MCF 10A (cell line): ENCODE results near the gene GFOD1. TPM values are rescaled to one million over a fixed set of nuclear protein-coding genes. Genes with fewer than 3 reads are reported as not detected.
A peak's percentile ranks its signal among the peaks of the same experiment; 100 is the strongest.

Experiments
- BruUV-seq: library from RNA; stranded (reverse); fragments of 400-500 nt; replicated peaks from 2 replicates; lab custom pipeline; 2021; lab: Mats Ljungman, UMichigan
- CTCF ChIA-PET: fragments of 300-600 bp; sonication (Branson Sonifier 250); formaldehyde crosslinking; extraction: SDS; loops from one replicate; lab custom pipeline; 2021; ENCODE audit warnings: antibody characterized with exemption, inconsistent platforms; lab: Yijun Ruan, JAX
- POLR2A ChIA-PET: fragments of 300-600, 350-650 bp; sonication (Branson Sonifier 250); formaldehyde crosslinking; extraction: SDS; loops from one replicate; lab custom pipeline; 2020; ENCODE audit warnings: antibody characterized with exemption, inconsistent platforms; lab: Yijun Ruan, JAX
- DNase-seq: peaks from one replicate; pipeline ENCODE4 v3.0.0-alpha.2; 2018; ENCODE audit not compliant: unreplicated experiment
- H3K27ac Mint-ChIP-seq: one replicate; pipeline ENCODE4 v1.8.0; 2022; ENCODE audit warnings: mild to moderate bottlenecking, low read depth, mixed read lengths; ENCODE audit not compliant: unreplicated experiment
- H3K27me3 Mint-ChIP-seq: one replicate; pipeline ENCODE4 v1.8.0; 2022; ENCODE audit warnings: mixed read lengths; ENCODE audit not compliant: insufficient read depth, unreplicated experiment
- H3K36me3 Mint-ChIP-seq: one replicate; pipeline ENCODE4 v1.8.0; 2022; ENCODE audit warnings: mild to moderate bottlenecking, moderate library complexity, mixed read lengths; ENCODE audit not compliant: insufficient read depth, unreplicated experiment
- H3K4me1 Mint-ChIP-seq: one replicate; pipeline ENCODE4 v1.8.0; 2022; ENCODE audit warnings: mixed read lengths; ENCODE audit not compliant: insufficient read depth, unreplicated experiment
- H3K4me3 Mint-ChIP-seq: one replicate; pipeline ENCODE4 v1.8.0; 2022; ENCODE audit warnings: mild to moderate bottlenecking, moderate library complexity, mixed read lengths; ENCODE audit not compliant: unreplicated experiment
- H3K9me3 Mint-ChIP-seq: one replicate; pipeline ENCODE4 v1.8.0; 2022; ENCODE audit warnings: mixed read lengths; ENCODE audit not compliant: unreplicated experiment
- intact Hi-C: fragments of 100-400 bp; cut with micrococcal nuclease; formaldehyde crosslinking; loops from 2 replicates; pipeline ENCODE4 v1.14.1; 2022
- total RNA-seq: library from RNA; stranded (reverse); gene quantifications from 2 replicates; pipeline ENCODE4 v1.2.3, GENCODE V29; 2022
- TF ChIP-seq, protein P1 (sequence below): fragments of 200-600 bp; IDR thresholded peaks from one replicate; pipeline ENCODE4 v1.8.0; 2022; ENCODE audit warnings: antibody characterized with exemption, mild to moderate bottlenecking; ENCODE audit not compliant: unreplicated experiment

The GFOD1 gene
- total RNA-seq, 1 experiment from 2014 or later: 9.5 TPM

DNA sequence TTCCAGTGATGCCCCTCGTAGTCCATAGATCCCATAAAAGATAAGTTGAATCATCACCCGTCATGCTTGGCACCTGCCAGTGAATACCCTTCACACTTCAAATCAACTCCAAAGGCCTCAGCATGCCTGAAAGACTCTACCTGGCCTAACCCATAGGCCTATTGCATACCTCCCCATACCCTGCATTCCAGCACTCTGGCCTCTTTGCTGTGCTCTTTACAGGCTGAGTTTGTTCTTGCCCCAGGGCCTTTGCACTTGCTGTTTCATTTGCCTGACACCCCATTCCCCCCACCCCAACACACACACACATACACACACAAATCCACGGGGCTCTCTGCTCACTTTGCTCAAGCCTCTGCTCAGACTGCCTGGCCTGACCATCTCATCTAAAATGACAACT is 3.0 kb upstream of the GFOD1 start:
- no peaks in the 10 kb centered on the region for H3K27me3 Mint-ChIP-seq
- intact Hi-C loops: no loop called here
- POLR2A ChIA-PET: no interaction called here
- no peak overlapping the region for H3K4me3 Mint-ChIP-seq
- BruUV-seq: no TSS peak
- TF ChIP-seq, protein P1, sequence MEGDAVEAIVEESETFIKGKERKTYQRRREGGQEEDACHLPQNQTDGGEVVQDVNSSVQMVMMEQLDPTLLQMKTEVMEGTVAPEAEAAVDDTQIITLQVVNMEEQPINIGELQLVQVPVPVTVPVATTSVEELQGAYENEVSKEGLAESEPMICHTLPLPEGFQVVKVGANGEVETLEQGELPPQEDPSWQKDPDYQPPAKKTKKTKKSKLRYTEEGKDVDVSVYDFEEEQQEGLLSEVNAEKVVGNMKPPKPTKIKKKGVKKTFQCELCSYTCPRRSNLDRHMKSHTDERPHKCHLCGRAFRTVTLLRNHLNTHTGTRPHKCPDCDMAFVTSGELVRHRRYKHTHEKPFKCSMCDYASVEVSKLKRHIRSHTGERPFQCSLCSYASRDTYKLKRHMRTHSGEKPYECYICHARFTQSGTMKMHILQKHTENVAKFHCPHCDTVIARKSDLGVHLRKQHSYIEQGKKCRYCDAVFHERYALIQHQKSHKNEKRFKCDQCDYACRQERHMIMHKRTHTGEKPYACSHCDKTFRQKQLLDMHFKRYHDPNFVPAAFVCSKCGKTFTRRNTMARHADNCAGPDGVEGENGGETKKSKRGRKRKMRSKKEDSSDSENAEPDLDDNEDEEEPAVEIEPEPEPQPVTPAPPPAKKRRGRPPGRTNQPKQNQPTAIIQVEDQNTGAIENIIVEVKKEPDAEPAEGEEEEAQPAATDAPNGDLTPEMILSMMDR: no peak
- peaks cover 2% of the 10 kb centered on the region for H3K4me1 Mint-ChIP-seq
- DNase-seq: no peak
- H3K36me3 Mint-ChIP-seq: no peaks in the 10 kb centered on the region
- no peak overlapping the region for H3K27ac Mint-ChIP-seq
- CTCF ChIA-PET: no interaction called here
- no peaks in the 10 kb centered on the region for H3K9me3 Mint-ChIP-seq

DNA sequence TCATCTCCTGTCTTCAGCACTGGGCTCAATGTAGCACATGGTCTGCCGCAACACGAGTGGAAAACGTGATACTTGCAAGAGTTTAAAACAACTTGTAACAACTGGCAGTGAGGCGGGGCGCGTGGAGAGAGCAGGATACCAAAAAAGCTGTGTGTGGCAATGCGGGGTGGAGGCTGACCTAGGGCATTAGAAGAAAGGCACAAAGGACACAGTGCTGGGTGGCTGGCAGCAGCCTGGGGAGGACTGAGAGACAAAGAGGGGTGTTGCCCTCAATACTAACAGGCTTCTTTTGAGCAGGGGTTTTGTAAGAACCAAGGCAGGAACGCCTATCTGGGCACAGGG is 1.5 kb upstream of the GFOD1 start:
- Mint-ChIP-seq H3K27me3 (no peaks in the 10 kb centered on the region), H3K4me1 (peaks cover 16% of the 10 kb centered on the region), H3K9me3 (no peaks in the 10 kb centered on the region), H3K4me3 (peak overlapping the region; percentile 78), H3K27ac (no peak overlapping the region), H3K36me3 (no peaks in the 10 kb centered on the region)
- ChIA-PET CTCF (interaction anchor here (0.6 kb wide), 1 partner anchor 584 kb away, joined by 3 read pairs; no protein-coding TSS in a partner anchor), POLR2A (interaction anchor here (1.2 kb wide), 1 partner anchor 81 kb away, joined by 3 read pairs; no protein-coding TSS in a partner anchor)
- intact Hi-C loops: loop anchor here (5.0 kb wide), 2 partner anchors 48 to 132 kb away; no protein-coding TSS in a partner anchor
- DNase-seq: no peak
- TF ChIP-seq, protein P1: no peak
- no TSS peak for BruUV-seq

GRCh38 chr6:13488015-13488895 is 855 bp upstream of the GFOD1 start:
- H3K27ac Mint-ChIP-seq: no peak overlapping the region
- CTCF ChIA-PET: interaction anchor here (0.6 kb wide), 1 partner anchor 584 kb away, joined by 3 read pairs; no protein-coding TSS in a partner anchor
- peak overlapping the region; percentile 78 for H3K4me3 Mint-ChIP-seq
- no peaks in the 10 kb centered on the region for H3K9me3 Mint-ChIP-seq
- POLR2A ChIA-PET: interaction anchor here (0.7 to 5.1 kb wide), 14 partner anchors 8 to 160 kb away, joined by 3 to 64 read pairs (median 6); partner anchors contain the start of genes NOL7, SIRT5 and TBC1D7
- TF ChIP-seq, protein P1: no peak
- H3K36me3 Mint-ChIP-seq: no peaks in the 10 kb centered on the region
- H3K4me1 Mint-ChIP-seq: peaks cover 22% of the 10 kb centered on the region
- no peak for DNase-seq
- no peaks in the 10 kb centered on the region for H3K27me3 Mint-ChIP-seq
- no TSS peak for BruUV-seq
- intact Hi-C loops: loop anchor here (5.0 kb wide), 2 partner anchors 49 to 131 kb away; no protein-coding TSS in a partner anchor

GRCh38 chr6:13486679-13487121 is 700 bp downstream of the GFOD1 start:
- POLR2A ChIA-PET: interaction anchor here (0.6 to 5.1 kb wide), 28 partner anchors 10 to 223 kb away, joined by 3 to 64 read pairs (median 4); partner anchors contain the start of genes NOL7, SIRT5 and TBC1D7
- Mint-ChIP-seq H3K36me3 (no peaks in the 10 kb centered on the region), H3K4me1 (peaks cover 23% of the 10 kb centered on the region), H3K27ac (peak overlapping the region; percentile 50), H3K27me3 (no peaks in the 10 kb centered on the region), H3K4me3 (peak overlapping the region; percentile 78), H3K9me3 (no peaks in the 10 kb centered on the region)
- peak; percentile 58 for DNase-seq
- CTCF ChIA-PET: interaction anchor here (0.6 to 3.8 kb wide), 11 partner anchors 36 to 1257 kb away, joined by 3 to 18 read pairs (median 3); partner anchors contain the start of gene SIRT5
- TF ChIP-seq, protein P1: no peak
- intact Hi-C loops: loop anchor here (1.0 to 5.0 kb wide), 5 partner anchors 51 to 150 kb away; partner anchors contain the start of gene SIRT5
- BruUV-seq: no TSS peak
